CD4-positive, alpha-beta memory T cell (primary cell): ENCODE measurements around the gene ZFP42. TPM values are rescaled to one million over a fixed set of nuclear protein-coding genes. Genes with fewer than 3 reads are reported as not detected.

ENCODE experiments used
- CTCF ChIA-PET: fragments of 350-600 bp; sonication (Branson Sonifier 250); formaldehyde crosslinking; loops from one replicate; lab custom pipeline; 2021; ENCODE audit warnings: inconsistent platforms; ENCODE audit not compliant: partially characterized antibody; lab: Charles Lee
- POLR2A ChIA-PET: fragments of 350-600 bp; sonication (Branson Sonifier 250); formaldehyde crosslinking; loops from one replicate; lab custom pipeline; 2021; ENCODE audit not compliant: partially characterized antibody; lab: Charles Lee
- DNase-seq, 5 donors: peaks; one replicate each; pipeline versions ENCODE4 v3.0.0 to v3.0.0-alpha.2; 2020 to 2022; ENCODE audit warnings: mixed read lengths in 1 of 5
- H3K27ac ChIP-seq: one replicate; pipeline ENCODE4 v1.7.0; 2013; ENCODE audit warnings: low read depth, low read length
- H3K27me3 ChIP-seq: 2 replicates; pipeline ENCODE4 v1.7.0; 2013; ENCODE audit warnings: mild to moderate bottlenecking, low read length, moderate library complexity; ENCODE audit not compliant: insufficient read depth
- H3K36me3 ChIP-seq: 2 replicates; pipeline ENCODE4 v1.7.0; 2013; ENCODE audit warnings: mild to moderate bottlenecking, low read length, moderate library complexity; ENCODE audit not compliant: insufficient read depth
- H3K4me1 ChIP-seq: 2 replicates; pipeline ENCODE4 v1.7.0; 2013; ENCODE audit warnings: mild to moderate bottlenecking, low read length, moderate library complexity; ENCODE audit not compliant: insufficient read depth
- H3K4me3 ChIP-seq, 2 donors: one replicate each; pipeline ENCODE4 v1.7.0; 2013; ENCODE audit warnings: low read length in 2 of 2, mild to moderate bottlenecking in 1 of 2
- H3K9me3 ChIP-seq, 2 donors: one replicate each; pipeline ENCODE4 v1.7.0; 2013; ENCODE audit warnings: low read length in 2 of 2, control low read depth in 1 of 2; ENCODE audit not compliant: control insufficient read depth in 1 of 2
- H3K27ac Mint-ChIP-seq, 7 donors: one replicate each; pipeline ENCODE4 v1.8.0; 2020 to 2021; ENCODE audit warnings: mixed read lengths in 7 of 7, mild to moderate bottlenecking in 6 of 7, inconsistent platforms in 3 of 7, moderate library complexity in 3 of 7
- H3K27me3 Mint-ChIP-seq, 2 donors: one replicate each; pipeline ENCODE4 v1.8.0; 2020 to 2021; ENCODE audit warnings: mixed read lengths in 2 of 2
- H3K36me3 Mint-ChIP-seq, 2 donors: one replicate each; pipeline ENCODE4 v1.8.0; 2020 to 2021; ENCODE audit warnings: mixed read lengths in 2 of 2, inconsistent platforms in 1 of 2, mild to moderate bottlenecking in 1 of 2
- H3K4me1 Mint-ChIP-seq, 4 donors: one replicate each; pipeline ENCODE4 v1.8.0; 2020 to 2021; ENCODE audit warnings: mixed read lengths in 4 of 4, mild to moderate bottlenecking in 1 of 4
- H3K4me3 Mint-ChIP-seq, 8 donors: one replicate each; pipeline ENCODE4 v1.8.0; 2020 to 2021; ENCODE audit warnings: mixed read lengths in 8 of 8, mild to moderate bottlenecking in 7 of 8, moderate library complexity in 6 of 8, inconsistent platforms in 3 of 8
- H3K9me3 Mint-ChIP-seq, 8 donors: one replicate each; pipeline ENCODE4 v1.8.0; 2020 to 2021; ENCODE audit warnings: mixed read lengths in 8 of 8, mild to moderate bottlenecking in 5 of 8, inconsistent platforms in 3 of 8, moderate library complexity in 1 of 8
- intact Hi-C: fragments of 100-400 bp; cut with micrococcal nuclease; formaldehyde crosslinking; loops from one replicate; pipeline ENCODE4 v1.15.1; 2023
- polyA plus RNA-seq, 2 donors: library from polyadenylated mRNA; unstranded; fragments of 300-500 nt; fragmentation: Illumina TruSeq; gene quantifications; one replicate each; pipeline ENCODE4 v1.2.3, GENCODE V29; 2021
- total RNA-seq, 2 experiments: library from RNA; stranded (reverse); gene quantifications; one replicate each; pipeline ENCODE4 v1.2.3, GENCODE V29; 2021

ZFP42 gene
- total and polyA plus RNA-seq, 4 experiments from 2014 or later, result not detected

- DNase-seq, result no peak
- H3K4me3 ChIP-seq, result no peak overlapping the region
- no peaks in the 10 kb centered on the region for H3K27me3 ChIP-seq
- H3K36me3 ChIP-seq, result no peaks in the 10 kb centered on the region
- Mint-ChIP-seq H3K36me3 (no peaks in the 10 kb centered on the region), H3K4me3 (no peak overlapping the region), H3K9me3 (peaks cover 0 to 27% (median 5%) of the 10 kb centered on the region in 8 donors), H3K27me3 (no peaks in the 10 kb centered on the region), H3K4me1 (no peaks in the 10 kb centered on the region), H3K27ac (no peak overlapping the region)
- POLR2A ChIA-PET, result no interaction called here
- no peak overlapping the region for H3K27ac ChIP-seq
- no peaks in the 10 kb centered on the region for H3K9me3 ChIP-seq
- no peaks in the 10 kb centered on the region for H3K4me1 ChIP-seq
- intact Hi-C loops, result no loop called here
- CTCF ChIA-PET, result no interaction called here
Measured at GRCh38 chr4:188005561-188005960, 10.0 kb downstream of the ZFP42 start.

- H3K9me3 Mint-ChIP-seq, result peaks cover 0 to 27% (median 4%) of the 10 kb centered on the region in 8 donors
- H3K36me3 Mint-ChIP-seq, result no peaks in the 10 kb centered on the region
- no peak for DNase-seq
- CTCF ChIA-PET, result no interaction called here
- no peak overlapping the region for H3K27ac Mint-ChIP-seq
- no peaks in the 10 kb centered on the region for H3K4me1 Mint-ChIP-seq
- H3K4me3 Mint-ChIP-seq, result no peak overlapping the region
- Histone ChIP-seq H3K4me1 (no peaks in the 10 kb centered on the region), H3K4me3 (no peak overlapping the region), H3K27ac (no peak overlapping the region), H3K9me3 (no peaks in the 10 kb centered on the region), H3K27me3 (no peaks in the 10 kb centered on the region), H3K36me3 (no peaks in the 10 kb centered on the region)
- intact Hi-C loops, result no loop called here
- POLR2A ChIA-PET, result no interaction called here
- no peaks in the 10 kb centered on the region for H3K27me3 Mint-ChIP-seq
Measured at GRCh38 chr4:188006285-188006848, 10.8 kb downstream of the ZFP42 start.

DNA sequence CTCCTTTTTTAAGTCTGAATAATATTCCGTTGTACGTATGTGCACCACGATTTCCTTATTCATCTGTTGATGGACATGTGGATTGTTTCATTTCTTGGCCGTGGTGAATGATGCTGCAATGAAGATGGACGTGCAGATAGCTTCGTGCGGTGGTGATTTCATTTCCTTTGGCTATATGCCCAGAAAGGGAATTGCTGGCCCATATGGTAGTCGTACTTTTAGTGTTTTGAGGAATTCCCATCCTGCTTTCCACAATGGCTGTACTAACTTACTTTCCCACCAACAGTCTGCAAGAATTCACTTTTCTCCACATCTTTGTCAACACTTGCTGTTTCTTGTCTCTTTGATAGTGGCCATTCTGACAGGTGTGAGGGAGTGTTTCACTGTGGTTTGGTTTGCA, 12.8 kb downstream of the ZFP42 start:
- no peak for DNase-seq
- Histone ChIP-seq H3K9me3 (no peaks in the 10 kb centered on the region), H3K36me3 (no peaks in the 10 kb centered on the region), H3K27me3 (no peaks in the 10 kb centered on the region), H3K4me3 (no peak overlapping the region), H3K4me1 (no peaks in the 10 kb centered on the region), H3K27ac (no peak overlapping the region)
- Mint-ChIP-seq H3K9me3 (peaks cover 0 to 16% (median 2%) of the 10 kb centered on the region in 8 donors), H3K4me3 (no peak overlapping the region), H3K27ac (no peak overlapping the region), H3K4me1 (no peaks in the 10 kb centered on the region), H3K27me3 (no peaks in the 10 kb centered on the region), H3K36me3 (no peaks in the 10 kb centered on the region)
- intact Hi-C loops, result no loop called here
- CTCF ChIA-PET, result no interaction called here
- POLR2A ChIA-PET, result no interaction called here

DNA sequence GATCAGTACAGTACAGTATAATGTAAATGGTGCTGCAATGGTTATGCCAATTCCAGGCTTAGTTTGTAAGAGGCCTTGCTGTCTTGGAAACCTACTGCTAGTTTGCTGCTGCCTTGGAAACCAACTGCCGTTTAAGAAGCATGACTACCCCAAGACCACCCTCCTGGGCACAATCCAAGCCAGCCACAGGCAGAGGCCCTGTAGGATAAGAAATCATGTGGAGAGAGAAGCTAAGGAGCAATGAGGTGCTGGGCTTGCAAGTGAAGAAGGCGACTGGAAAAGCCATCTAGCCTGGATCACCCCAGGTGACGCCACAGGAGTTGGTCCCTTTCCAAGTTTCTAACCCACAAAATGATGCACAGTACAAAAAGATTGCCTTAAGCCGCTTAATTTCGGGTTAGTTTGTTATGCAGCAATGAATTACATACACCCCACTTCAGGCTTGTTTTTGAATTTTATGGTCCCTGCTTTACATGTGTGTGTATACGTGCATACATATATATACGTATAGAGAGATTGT, 16.9 kb downstream of the ZFP42 start:
- POLR2A ChIA-PET, result no interaction called here
- no peak overlapping the region for H3K27ac ChIP-seq
- no peaks in the 10 kb centered on the region for H3K27me3 Mint-ChIP-seq

GRCh38 chr4:188015025-188015940, 19.7 kb downstream of the ZFP42 start:
- Mint-ChIP-seq H3K4me1 (no peaks in the 10 kb centered on the region), H3K36me3 (no peaks in the 10 kb centered on the region), H3K27ac (no peak overlapping the region), H3K27me3 (no peaks in the 10 kb centered on the region), H3K4me3 (no peak overlapping the region), H3K9me3 (peaks cover 0 to 8% (median 5%) of the 10 kb centered on the region in 8 donors)
- POLR2A ChIA-PET, result no interaction called here
- Histone ChIP-seq H3K36me3 (no peaks in the 10 kb centered on the region), H3K4me3 (no peak overlapping the region), H3K27ac (no peak overlapping the region), H3K4me1 (no peaks in the 10 kb centered on the region), H3K27me3 (no peaks in the 10 kb centered on the region), H3K9me3 (no peaks in the 10 kb centered on the region)
- intact Hi-C loops, result no loop called here
- CTCF ChIA-PET, result no interaction called here
- DNase-seq, result no peak

More for the DNA sequence above, 16.9 kb downstream of the ZFP42 start:
- no peak overlapping the region for H3K4me3 ChIP-seq
- Mint-ChIP-seq H3K9me3 (peaks cover 0 to 11% (median 5%) of the 10 kb centered on the region in 8 donors), H3K27ac (no peak overlapping the region), H3K4me3 (no peak overlapping the region), H3K4me1 (no peaks in the 10 kb centered on the region), H3K36me3 (no peaks in the 10 kb centered on the region)
- CTCF ChIA-PET, result interaction anchor here (0.7 kb wide), 1 partner anchor 20 kb away, joined by 3 read pairs; no protein-coding TSS in a partner anchor
- no peaks in the 10 kb centered on the region for H3K9me3 ChIP-seq
- intact Hi-C loops, result no loop called here
- no peak for DNase-seq
- H3K36me3 ChIP-seq, result no peaks in the 10 kb centered on the region
- H3K27me3 ChIP-seq, result no peaks in the 10 kb centered on the region
- H3K4me1 ChIP-seq, result no peaks in the 10 kb centered on the region

GRCh38 chr4:188016754-188017153, 21.2 kb downstream of the ZFP42 start:
- Mint-ChIP-seq H3K4me1 (no peaks in the 10 kb centered on the region), H3K9me3 (peaks cover 0 to 7% (median 5%) of the 10 kb centered on the region in 8 donors), H3K4me3 (no peak overlapping the region), H3K36me3 (no peaks in the 10 kb centered on the region), H3K27ac (no peak overlapping the region), H3K27me3 (no peaks in the 10 kb centered on the region)
- no peaks in the 10 kb centered on the region for H3K4me1 ChIP-seq
- POLR2A ChIA-PET, result no interaction called here
- CTCF ChIA-PET, result no interaction called here
- no peaks in the 10 kb centered on the region for H3K27me3 ChIP-seq
- no peak overlapping the region for H3K27ac ChIP-seq
- intact Hi-C loops, result no loop called here
- H3K36me3 ChIP-seq, result no peaks in the 10 kb centered on the region
- H3K9me3 ChIP-seq, result no peaks in the 10 kb centered on the region
- no peak for DNase-seq
- H3K4me3 ChIP-seq, result no peak overlapping the region

DNA sequence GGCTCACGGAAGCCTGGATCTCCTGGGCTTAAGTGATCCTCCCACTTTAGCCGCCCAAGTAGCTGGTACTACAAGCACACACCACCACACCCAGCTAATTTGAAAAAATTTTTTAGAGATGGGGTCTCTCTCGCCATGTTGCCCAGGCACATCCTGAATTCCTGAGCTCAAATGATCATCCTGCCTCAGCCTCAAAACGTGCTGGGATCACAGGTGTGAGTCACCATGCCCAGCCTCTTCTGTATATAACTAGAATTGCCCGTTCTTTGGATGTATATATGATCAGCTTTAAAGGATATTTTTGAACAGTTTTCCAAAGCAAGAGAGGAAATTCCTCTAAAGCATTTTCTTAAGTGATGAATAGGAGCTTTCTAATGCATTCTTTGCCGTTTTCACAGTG, 22.7 kb downstream of the ZFP42 start:
- Histone ChIP-seq H3K36me3 (no peaks in the 10 kb centered on the region), H3K4me3 (no peak overlapping the region), H3K27ac (no peak overlapping the region), H3K4me1 (no peaks in the 10 kb centered on the region), H3K27me3 (no peaks in the 10 kb centered on the region), H3K9me3 (no peaks in the 10 kb centered on the region)
- POLR2A ChIA-PET, result interaction anchor here (0.6 kb wide), 1 partner anchor 95 kb away, joined by 4 read pairs; no protein-coding TSS in a partner anchor
- no peaks in the 10 kb centered on the region for H3K36me3 Mint-ChIP-seq
- H3K27me3 Mint-ChIP-seq, result no peaks in the 10 kb centered on the region
- intact Hi-C loops, result no loop called here
- H3K9me3 Mint-ChIP-seq, result peaks cover 2 to 8% (median 6%) of the 10 kb centered on the region in 8 donors
- CTCF ChIA-PET, result no interaction called here
- DNase-seq, result no peak
- H3K4me3 Mint-ChIP-seq, result no peak overlapping the region
- H3K4me1 Mint-ChIP-seq, result no peaks in the 10 kb centered on the region
- H3K27ac Mint-ChIP-seq, result no peak overlapping the region
